ENCODE data around the gene PSMB7.

DNA sequence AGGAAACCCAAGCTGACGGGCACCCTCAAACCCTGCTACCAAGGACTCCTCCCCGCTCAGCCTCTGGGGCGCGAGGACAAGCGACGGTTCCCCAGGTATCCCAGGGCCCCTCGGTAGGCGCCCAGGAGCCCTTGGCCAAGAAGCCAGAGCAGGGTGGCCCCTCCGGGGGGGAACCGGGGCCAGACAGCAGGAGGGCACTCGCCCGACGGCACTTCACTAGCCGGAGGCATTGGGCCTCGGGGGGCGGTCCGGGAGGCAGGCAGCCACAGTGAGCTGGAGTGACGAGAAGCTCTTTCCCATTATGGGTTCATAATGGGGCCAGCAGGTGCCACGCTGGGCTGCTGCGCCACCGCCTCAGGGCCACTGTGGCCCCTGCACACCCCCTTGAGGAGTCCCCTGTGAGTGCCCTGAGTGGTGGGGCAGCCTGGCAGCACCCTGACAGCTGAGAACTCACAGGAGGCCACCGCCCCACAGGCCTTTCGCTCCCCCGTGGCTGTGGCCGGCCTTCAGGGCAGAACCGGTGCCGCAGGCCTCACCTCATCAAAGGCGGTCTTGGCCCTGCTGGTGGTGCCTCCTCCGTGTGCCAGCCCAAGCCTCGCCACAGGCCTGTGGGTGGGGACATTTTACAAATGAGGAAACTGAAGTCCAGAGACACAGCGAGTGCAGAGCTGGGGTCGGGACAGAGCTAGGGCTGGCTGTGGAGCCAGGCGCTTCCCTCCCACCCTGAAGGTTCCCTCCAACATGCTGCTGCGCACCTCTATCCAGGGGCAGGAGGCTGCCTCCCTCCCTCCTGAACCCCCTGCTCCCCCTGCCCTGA lies 68.7 kb downstream of the PSMB7 start:
- TF ChIP-seq CTCF (IDR thresholded peaks at IDR 0.05) = no peak
- TF ChIP-seq POLR2A (IDR thresholded peaks at IDR 0.05) = no peak
